Measurements from ENCODE around the gene TSC22D2.

The TSC22D2 gene

GRCh38 chr3:150388498-150389418, 19.3 kb upstream of the TSC22D2 start:
- TF ChIP-seq POLR2A (IDR thresholded peaks at IDR 0.05; ENCODE audit: low read depth, low read length), result no peak
- no peak for TF ChIP-seq TAF1 (IDR thresholded peaks at IDR 0.05; ENCODE audit: borderline replicate concordance, low read depth, low read length)
- TF ChIP-seq POLR2AphosphoS5 (IDR thresholded peaks at IDR 0.05; ENCODE audit: low read depth, low read length), result no peak
- no peak for DNase-seq (ENCODE audit: insufficient read length)
- peak; percentile 50 for FAIRE-seq

GRCh38 chr3:150390087-150390486, 18.0 kb upstream of the TSC22D2 start:
- no peak for FAIRE-seq

GRCh38 chr3:150391161-150391560, 16.9 kb upstream of the TSC22D2 start:
- DNase-seq (ENCODE audit: insufficient read length), result no peak
- FAIRE-seq, result no peak
- TF ChIP-seq POLR2AphosphoS5 (IDR thresholded peaks at IDR 0.05; ENCODE audit: low read depth, low read length) (no peak), POLR2A (IDR thresholded peaks at IDR 0.05; ENCODE audit: low read depth, low read length) (no peak), TAF1 (IDR thresholded peaks at IDR 0.05; ENCODE audit: borderline replicate concordance, low read depth, low read length) (no peak)

More at GRCh38 chr3:150390087-150390486, 18.0 kb upstream of the TSC22D2 start:
- TF ChIP-seq POLR2A (IDR thresholded peaks at IDR 0.05; ENCODE audit: low read depth, low read length), result no peak
- TF ChIP-seq POLR2AphosphoS5 (IDR thresholded peaks at IDR 0.05; ENCODE audit: low read depth, low read length), result no peak
- TF ChIP-seq TAF1 (IDR thresholded peaks at IDR 0.05; ENCODE audit: borderline replicate concordance, low read depth, low read length), result no peak
- no peak for DNase-seq (ENCODE audit: insufficient read length)

GRCh38 chr3:150393745-150394144, 14.4 kb upstream of the TSC22D2 start:
- DNase-seq (ENCODE audit: insufficient read length) (no peak), FAIRE-seq (no peak)
- TF ChIP-seq TAF1 (IDR thresholded peaks at IDR 0.05; ENCODE audit: borderline replicate concordance, low read depth, low read length), result no peak
- TF ChIP-seq POLR2AphosphoS5 (IDR thresholded peaks at IDR 0.05; ENCODE audit: low read depth, low read length), result no peak
- no peak for TF ChIP-seq POLR2A (IDR thresholded peaks at IDR 0.05; ENCODE audit: low read depth, low read length)

- no peak for TF ChIP-seq POLR2AphosphoS5 (IDR thresholded peaks at IDR 0.05; ENCODE audit: low read depth, low read length)
- no peak for TF ChIP-seq POLR2A (IDR thresholded peaks at IDR 0.05; ENCODE audit: low read depth, low read length)
- no peak for TF ChIP-seq TAF1 (IDR thresholded peaks at IDR 0.05; ENCODE audit: borderline replicate concordance, low read depth, low read length)
- DNase-seq (ENCODE audit: insufficient read length), result no peak
- no peak for FAIRE-seq
Observed at GRCh38 chr3:150394606-150395005, 13.5 kb upstream of the TSC22D2 start.

- DNase-seq (ENCODE audit: insufficient read length) (no peak), FAIRE-seq (no peak)
- TF ChIP-seq POLR2AphosphoS5 (IDR thresholded peaks at IDR 0.05; ENCODE audit: low read depth, low read length) (no peak), TAF1 (IDR thresholded peaks at IDR 0.05; ENCODE audit: borderline replicate concordance, low read depth, low read length) (no peak), POLR2A (IDR thresholded peaks at IDR 0.05; ENCODE audit: low read depth, low read length) (no peak)
Observed at GRCh38 chr3:150396491-150396890, 11.6 kb upstream of the TSC22D2 start.

- no peak for DNase-seq (ENCODE audit: insufficient read length)
- TF ChIP-seq TAF1 (IDR thresholded peaks at IDR 0.05; ENCODE audit: borderline replicate concordance, low read depth, low read length), result no peak
- no peak for TF ChIP-seq POLR2A (IDR thresholded peaks at IDR 0.05; ENCODE audit: low read depth, low read length)
- no peak for TF ChIP-seq POLR2AphosphoS5 (IDR thresholded peaks at IDR 0.05; ENCODE audit: low read depth, low read length)
- FAIRE-seq, result no peak
Observed at GRCh38 chr3:150396956-150397550, 11.0 kb upstream of the TSC22D2 start.

GRCh38 chr3:150399060-150399459, 9.0 kb upstream of the TSC22D2 start:
- no peak for TF ChIP-seq POLR2A (IDR thresholded peaks at IDR 0.05; ENCODE audit: low read depth, low read length)
- no peak for TF ChIP-seq TAF1 (IDR thresholded peaks at IDR 0.05; ENCODE audit: borderline replicate concordance, low read depth, low read length)
- no peak for TF ChIP-seq POLR2AphosphoS5 (IDR thresholded peaks at IDR 0.05; ENCODE audit: low read depth, low read length)
- DNase-seq (ENCODE audit: insufficient read length) (no peak), FAIRE-seq (no peak)

GRCh38 chr3:150401285-150401684, 6.8 kb upstream of the TSC22D2 start:
- DNase-seq (ENCODE audit: insufficient read length) (no peak), FAIRE-seq (no peak)
- TF ChIP-seq POLR2A (IDR thresholded peaks at IDR 0.05; ENCODE audit: low read depth, low read length) (no peak), POLR2AphosphoS5 (IDR thresholded peaks at IDR 0.05; ENCODE audit: low read depth, low read length) (no peak), TAF1 (IDR thresholded peaks at IDR 0.05; ENCODE audit: borderline replicate concordance, low read depth, low read length) (no peak)

- FAIRE-seq, result no peak
- no peak for TF ChIP-seq TAF1 (IDR thresholded peaks at IDR 0.05; ENCODE audit: borderline replicate concordance, low read depth, low read length)
- DNase-seq (ENCODE audit: insufficient read length), result no peak
Observed at GRCh38 chr3:150402217-150402616, 5.9 kb upstream of the TSC22D2 start.

GRCh38 chr3:150404023-150404422, 4.1 kb upstream of the TSC22D2 start:
- no peak for TF ChIP-seq TAF1 (IDR thresholded peaks at IDR 0.05; ENCODE audit: borderline replicate concordance, low read depth, low read length)
- no peak for TF ChIP-seq POLR2AphosphoS5 (IDR thresholded peaks at IDR 0.05; ENCODE audit: low read depth, low read length)
- TF ChIP-seq POLR2A (IDR thresholded peaks at IDR 0.05; ENCODE audit: low read depth, low read length), result no peak
- no peak for FAIRE-seq
- DNase-seq (ENCODE audit: insufficient read length), result no peak

Measured in GM12892 (cell line).